Transverse colon (tissue), 4 donors: ENCODE measurements around the gene SCN8A. TPM values are rescaled to one million over a fixed set of nuclear protein-coding genes. Genes with fewer than 3 reads are reported as not detected.

Experiments used
- DNase-seq: peaks from one replicate; pipeline ENCODE4 v3.0.0-alpha.2; 2019
- H3K27ac ChIP-seq, 4 donors: fragments of 200-600 bp; sonication (generic); 2 replicates each; pipeline ENCODE4 v1.5.1; 2016 to 2018; ENCODE audit warnings: inconsistent platforms in 4 of 4
- H3K27me3 ChIP-seq: fragments of 200-600 bp; sonication (generic); 2 replicates; pipeline ENCODE4 v1.5.1; 2017; ENCODE audit warnings: inconsistent platforms
- H3K36me3 ChIP-seq, 4 donors: fragments of 200-600 bp; sonication (generic); 2 replicates each; pipeline ENCODE4 v1.5.1; 2017 to 2019; ENCODE audit warnings: inconsistent platforms in 4 of 4
- H3K4me1 ChIP-seq, 4 donors: fragments of 200-600 bp; sonication (generic); 2 replicates each; pipeline ENCODE4 v1.5.1; 2017 to 2020; ENCODE audit warnings: inconsistent platforms in 4 of 4
- H3K4me3 ChIP-seq, 4 donors: fragments of 200-600 bp; sonication (generic); 1 replicate in 1 of 4; 2 replicates in 3 of 4; pipeline versions ENCODE4 v1.5.1 to v1.6.1; 2017 to 2019; ENCODE audit warnings: inconsistent platforms in 4 of 4
- H3K9me3 ChIP-seq, 2 donors: fragments of 200-600 bp; sonication (generic); 2 replicates each; pipeline ENCODE4 v1.5.1; 2017 to 2019; ENCODE audit warnings: inconsistent platforms in 2 of 2
- EP300 ChIP-seq: sonication (generic); formaldehyde crosslinking; IDR thresholded peaks from one replicate; pipeline ENCODE4 v1.6.1; 2017; ENCODE audit warnings: antibody characterized with exemption, low read depth
- POLR2A ChIP-seq: fragments of 450-650 bp; IDR thresholded peaks from one replicate; pipeline ENCODE4 v1.6.1; 2016; ENCODE audit warnings: antibody characterized with exemption, mild to moderate bottlenecking, moderate library complexity
- POLR2AphosphoS5 ChIP-seq, 3 donors: sonication (generic); formaldehyde crosslinking; IDR thresholded peaks; one replicate each; pipeline ENCODE4 v1.6.1; 2016; ENCODE audit warnings: antibody characterized with exemption in 3 of 3
- WGBS, 2 donors: methylation state at CpG; one replicate each; pipeline ENCODE4 v1.1.5; 2018; ENCODE audit warnings: low coverage in 1 of 2; 5-methylcytosine and 5-hydroxymethylcytosine counted together
- in situ Hi-C, 4 donors: fragments of 200-750 bp; cut with MboI; loops; one replicate each; pipeline versions ENCODE4 v1.15.0 to v1.15.1; 2017; ENCODE audit warnings: low sequenced_read_pairs in 3 of 4, low pct_ligation_motif_present in 1 of 4, low pct_unique_long_range_greater_than_20kb in 1 of 4
- intact Hi-C: fragments of 100-400 bp; cut with DNase I; formaldehyde crosslinking; loops from one replicate; pipeline ENCODE4 v1.15.1; 2023; ENCODE audit warnings: low total_unique reads
- total RNA-seq, 4 donors: library from RNA; depleted of rRNA; stranded (reverse); fragments of >200 nt; gene quantifications; one replicate each; pipeline ENCODE4 v1.1.0, GENCODE V29; 2016
- TF ChIP-seq, protein P1 (sequence below), 5 experiments: fragments of 200-600 bp in 3 of 5; fragments of 450-650 bp in 2 of 5; sonication (generic) in 3 of 5; IDR thresholded peaks; 1 replicate in 2 of 5; 2 replicates in 3 of 5; pipeline ENCODE4 v1.5.1; 2016 to 2017; ENCODE audit warnings: antibody characterized with exemption in 5 of 5, inconsistent platforms in 3 of 5, mild to moderate bottlenecking in 2 of 5, moderate library complexity in 1 of 5

The SCN8A gene
- total RNA-seq, 4 donors from 2014 or later = 0.37 to 6.8 (median 3.2) TPM

DNA sequence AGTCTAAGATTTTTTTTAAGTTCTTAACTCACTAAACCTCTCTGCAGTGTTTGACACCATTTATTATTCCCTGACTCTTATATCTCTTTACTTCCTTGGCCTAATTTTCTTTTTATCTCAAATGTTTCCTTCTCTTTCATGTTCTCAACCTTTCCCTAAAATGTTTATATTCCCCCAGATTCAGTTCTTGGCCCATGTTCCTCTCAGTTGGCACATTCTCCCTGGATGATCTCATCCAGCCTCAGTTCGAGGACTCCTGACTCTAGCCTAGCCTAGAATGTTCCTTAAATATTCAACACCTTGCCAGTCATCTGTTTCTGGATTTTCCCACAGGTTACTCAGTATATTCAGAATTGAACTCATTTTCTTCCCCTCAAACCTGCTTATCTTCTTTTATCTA lies 81.3 kb downstream of the SCN8A start:
- 30 to 40% methylated on average over 1 of the region's 1 CpG for WGBS, 2 donors
- Histone ChIP-seq H3K4me3 (no peak overlapping the region), H3K36me3 (no peaks in the 10 kb centered on the region), H3K4me1 (peaks cover 0 to 10% (median 3%) of the 10 kb centered on the region in 4 donors), H3K27me3 (no peaks in the 10 kb centered on the region), H3K27ac (no peak overlapping the region), H3K9me3 (no peaks in the 10 kb centered on the region)
- intact Hi-C loops (no loop called here), in situ Hi-C loops (no loop called here)
- no peak for DNase-seq
- TF ChIP-seq POLR2A (no peak), POLR2AphosphoS5 (IDR thresholded peaks at IDR 0.05) (no peak), EP300 (no peak)
- TF ChIP-seq, protein P1, sequence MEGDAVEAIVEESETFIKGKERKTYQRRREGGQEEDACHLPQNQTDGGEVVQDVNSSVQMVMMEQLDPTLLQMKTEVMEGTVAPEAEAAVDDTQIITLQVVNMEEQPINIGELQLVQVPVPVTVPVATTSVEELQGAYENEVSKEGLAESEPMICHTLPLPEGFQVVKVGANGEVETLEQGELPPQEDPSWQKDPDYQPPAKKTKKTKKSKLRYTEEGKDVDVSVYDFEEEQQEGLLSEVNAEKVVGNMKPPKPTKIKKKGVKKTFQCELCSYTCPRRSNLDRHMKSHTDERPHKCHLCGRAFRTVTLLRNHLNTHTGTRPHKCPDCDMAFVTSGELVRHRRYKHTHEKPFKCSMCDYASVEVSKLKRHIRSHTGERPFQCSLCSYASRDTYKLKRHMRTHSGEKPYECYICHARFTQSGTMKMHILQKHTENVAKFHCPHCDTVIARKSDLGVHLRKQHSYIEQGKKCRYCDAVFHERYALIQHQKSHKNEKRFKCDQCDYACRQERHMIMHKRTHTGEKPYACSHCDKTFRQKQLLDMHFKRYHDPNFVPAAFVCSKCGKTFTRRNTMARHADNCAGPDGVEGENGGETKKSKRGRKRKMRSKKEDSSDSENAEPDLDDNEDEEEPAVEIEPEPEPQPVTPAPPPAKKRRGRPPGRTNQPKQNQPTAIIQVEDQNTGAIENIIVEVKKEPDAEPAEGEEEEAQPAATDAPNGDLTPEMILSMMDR (IDR thresholded peaks at IDR 0.05) = no peak

DNA sequence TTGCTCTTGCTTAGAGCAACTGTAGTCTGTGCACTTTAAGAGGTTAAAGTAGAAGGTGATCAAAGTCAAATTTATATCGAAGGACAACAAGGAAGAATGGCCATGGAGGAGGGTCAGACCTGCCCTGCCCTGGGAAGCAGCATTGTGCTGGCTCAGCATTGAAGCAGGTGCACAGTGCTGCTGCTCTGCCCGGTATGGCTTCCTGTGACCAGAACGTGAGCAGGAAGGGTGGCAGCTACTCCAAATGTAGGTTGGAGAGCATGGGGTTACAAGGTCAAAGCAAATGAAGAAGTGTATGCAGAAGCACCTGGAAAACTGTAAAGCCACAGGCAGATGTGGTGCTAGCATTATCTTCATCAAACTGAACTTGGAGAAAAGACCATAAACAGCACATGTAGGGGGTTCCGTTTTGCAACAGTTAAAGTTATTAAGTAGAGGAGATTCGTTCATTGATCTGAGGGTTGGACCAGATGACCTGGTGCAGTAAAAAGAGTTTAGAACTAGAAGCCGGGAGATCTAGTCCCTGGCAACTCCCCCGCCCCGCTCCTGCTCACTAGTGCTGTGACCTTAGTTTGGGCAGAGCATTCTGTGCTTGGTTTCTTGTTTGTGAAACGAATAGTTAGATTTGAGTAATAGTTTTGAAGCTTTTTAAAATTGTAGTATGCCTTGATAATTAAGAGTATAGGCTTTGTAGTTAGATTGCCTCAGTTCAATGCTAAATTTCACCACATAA lies 84.2 kb downstream of the SCN8A start:
- no peak for DNase-seq
- in situ Hi-C loops (no loop called here), intact Hi-C loops (no loop called here)
- Histone ChIP-seq H3K36me3 (no peaks in the 10 kb centered on the region), H3K27ac (no peak overlapping the region), H3K4me1 (peaks cover 0 to 6% (median 3%) of the 10 kb centered on the region in 4 donors), H3K27me3 (no peaks in the 10 kb centered on the region), H3K9me3 (no peaks in the 10 kb centered on the region), H3K4me3 (no peak overlapping the region)
- TF ChIP-seq POLR2A (no peak), EP300 (no peak), POLR2AphosphoS5 (IDR thresholded peaks at IDR 0.05) (no peak)
- TF ChIP-seq, protein P1 (IDR thresholded peaks at IDR 0.05) = no peak
- 45 to 52% methylated on average over 7 to 9 of the region's 9 CpGs for WGBS, 2 donors

DNA sequence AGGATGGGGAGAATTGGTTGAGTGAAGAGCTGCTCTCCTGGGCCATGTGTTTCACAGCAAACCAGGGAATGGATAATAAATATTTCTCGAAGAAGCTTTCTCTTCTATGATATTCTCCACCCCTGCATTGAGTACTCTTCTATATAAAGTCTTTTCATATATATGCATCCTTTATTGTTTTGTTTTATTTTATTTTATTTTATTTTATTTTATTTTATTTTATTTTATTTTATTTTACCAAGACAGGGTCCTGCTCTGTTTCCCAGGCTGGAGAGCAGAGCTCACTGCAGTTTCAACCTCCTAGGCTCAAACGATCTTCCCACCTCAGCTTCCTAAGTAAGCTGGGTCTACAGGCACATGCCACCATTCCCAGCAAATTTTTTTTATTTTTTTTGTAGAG lies 85.8 kb downstream of the SCN8A start:
- no peak for TF ChIP-seq POLR2AphosphoS5 (IDR thresholded peaks at IDR 0.05)
- no peak for TF ChIP-seq POLR2A
- TF ChIP-seq, protein P1 (IDR thresholded peaks at IDR 0.05) = no peak
- no peak for TF ChIP-seq EP300
- no peak overlapping the region for H3K4me3 ChIP-seq
- no peaks in the 10 kb centered on the region for H3K27me3 ChIP-seq
- intact Hi-C loops = no loop called here
- H3K27ac ChIP-seq = no peak overlapping the region
- peaks cover 0 to 6% (median 3%) of the 10 kb centered on the region in 4 donors for H3K4me1 ChIP-seq
- no peaks in the 10 kb centered on the region for H3K9me3 ChIP-seq
- in situ Hi-C loops = no loop called here
- H3K36me3 ChIP-seq = no peaks in the 10 kb centered on the region
- WGBS, 2 donors = 81 to 89% methylated on average over 2 of the region's 2 CpGs
- no peak for DNase-seq

DNA sequence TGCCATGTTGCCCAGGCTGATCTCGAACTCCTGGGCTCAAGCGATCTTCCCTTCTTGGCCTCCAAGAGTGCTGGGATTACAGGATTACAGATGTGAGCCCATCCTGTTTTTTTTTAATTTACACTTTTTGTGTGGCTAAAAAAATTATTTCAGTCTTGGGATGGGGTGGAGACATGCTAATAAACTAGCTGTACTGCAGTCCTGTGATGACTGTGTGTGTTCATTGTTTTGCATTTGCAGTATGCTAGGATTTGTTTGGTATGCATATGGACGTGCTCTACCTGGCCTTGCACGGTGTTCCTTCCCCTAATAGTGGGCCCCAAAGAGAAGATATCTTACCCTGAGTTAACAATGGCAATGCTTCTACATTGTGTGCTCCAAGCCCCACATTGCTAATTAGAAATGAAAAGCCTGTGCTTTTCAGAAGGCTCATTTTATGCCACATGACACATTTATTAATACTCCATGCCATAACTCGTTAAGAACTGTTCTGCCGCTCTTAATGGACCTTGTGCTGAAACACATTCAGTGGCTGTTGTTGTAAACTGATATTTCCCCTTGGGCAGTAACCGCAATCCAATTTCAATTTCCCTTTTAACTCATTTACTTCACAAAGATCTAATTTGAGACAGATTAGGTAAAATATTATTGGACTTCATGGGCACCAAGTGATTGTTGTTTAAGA lies 86.4 kb downstream of the SCN8A start:
- in situ Hi-C loops = no loop called here

More for the DNA sequence above, 86.4 kb downstream of the SCN8A start:
- no peak for DNase-seq
- Histone ChIP-seq H3K4me1 (peaks cover 0 to 6% (median 3%) of the 10 kb centered on the region in 4 donors), H3K27me3 (no peaks in the 10 kb centered on the region), H3K4me3 (no peak overlapping the region), H3K36me3 (no peaks in the 10 kb centered on the region), H3K27ac (no peak overlapping the region), H3K9me3 (no peaks in the 10 kb centered on the region)
- intact Hi-C loops = no loop called here
- 86 to 91% methylated on average over 5 to 7 of the region's 7 CpGs for WGBS, 2 donors
- no peak for TF ChIP-seq EP300
- no peak for TF ChIP-seq POLR2AphosphoS5 (IDR thresholded peaks at IDR 0.05)
- TF ChIP-seq, protein P1 (IDR thresholded peaks at IDR 0.05) = no peak
- no peak for TF ChIP-seq POLR2A
